Tibial nerve (tissue), 4 donors: Measurements from ENCODE around the gene PJVK. TPM values are rescaled to one million over a fixed set of nuclear protein-coding genes. Genes with fewer than 3 reads are reported as not detected.

Source experiments
- DNase-seq, 2 donors: peaks; one replicate each; pipeline ENCODE4 v3.0.0-alpha.2; 2019; ENCODE audit warnings: low spot score in 2 of 2
- H3K27ac ChIP-seq, 4 donors: fragments of 200-600 bp; sonication (generic) in 3 of 4; one replicate each; pipeline ENCODE4 v1.5.1; 2017 to 2019; ENCODE audit warnings: mild to moderate bottlenecking in 1 of 4
- H3K27me3 ChIP-seq, 2 donors: fragments of 200-600 bp; sonication (generic) in 1 of 2; one replicate each; pipeline versions ENCODE4 v1.5.1 to v1.6.0; 2017 to 2019
- H3K36me3 ChIP-seq, 3 donors: fragments of 200-600 bp; sonication (generic); one replicate each; pipeline ENCODE4 v1.5.1; 2018 to 2019
- H3K4me1 ChIP-seq, 4 donors: fragments of 200-600 bp; sonication (generic) in 3 of 4; one replicate each; pipeline ENCODE4 v1.5.1; 2017 to 2019
- H3K4me3 ChIP-seq, 4 donors: fragments of 200-600 bp; sonication (generic) in 3 of 4; one replicate each; pipeline ENCODE4 v1.5.1; 2017 to 2019; ENCODE audit warnings: mild to moderate bottlenecking in 1 of 4, moderate library complexity in 1 of 4
- H3K9me3 ChIP-seq, 4 donors: fragments of 200-600 bp; sonication (generic) in 3 of 4; one replicate each; pipeline ENCODE4 v1.5.1; 2017 to 2019
- EP300 ChIP-seq, 2 donors: sonication (generic); formaldehyde crosslinking; IDR thresholded peaks; one replicate each; pipeline ENCODE4 v1.6.1; 2017; ENCODE audit warnings: antibody characterized with exemption in 2 of 2, mild to moderate bottlenecking in 1 of 2
- POLR2A ChIP-seq, 2 donors: fragments of 450-650 bp; IDR thresholded peaks; one replicate each; pipeline ENCODE4 v1.6.1; 2017; ENCODE audit warnings: antibody characterized with exemption in 2 of 2, mild to moderate bottlenecking in 2 of 2, moderate library complexity in 2 of 2
- WGBS, 2 donors: methylation state at CpG; one replicate each; pipeline ENCODE4 v1.1.5; 2018; 5-methylcytosine and 5-hydroxymethylcytosine counted together
- total RNA-seq, 4 donors: library from RNA; depleted of rRNA; stranded (reverse); fragments of >200 nt; gene quantifications; one replicate each; pipeline ENCODE4 v1.1.0, GENCODE V29; 2016
- TF ChIP-seq, protein P1 (sequence below), 5 experiments: fragments of 200-600 bp in 3 of 5; fragments of 450-650 bp in 2 of 5; sonication (generic) in 3 of 5; IDR thresholded peaks; one replicate each; pipeline ENCODE4 v1.5.1; 2016 to 2019; ENCODE audit warnings: antibody characterized with exemption in 5 of 5, mild to moderate bottlenecking in 3 of 5, moderate library complexity in 2 of 5

Gene PJVK
- total RNA-seq, 4 donors from 2014 or later: 5.1 to 9.6 (median 6.8) TPM

DNA sequence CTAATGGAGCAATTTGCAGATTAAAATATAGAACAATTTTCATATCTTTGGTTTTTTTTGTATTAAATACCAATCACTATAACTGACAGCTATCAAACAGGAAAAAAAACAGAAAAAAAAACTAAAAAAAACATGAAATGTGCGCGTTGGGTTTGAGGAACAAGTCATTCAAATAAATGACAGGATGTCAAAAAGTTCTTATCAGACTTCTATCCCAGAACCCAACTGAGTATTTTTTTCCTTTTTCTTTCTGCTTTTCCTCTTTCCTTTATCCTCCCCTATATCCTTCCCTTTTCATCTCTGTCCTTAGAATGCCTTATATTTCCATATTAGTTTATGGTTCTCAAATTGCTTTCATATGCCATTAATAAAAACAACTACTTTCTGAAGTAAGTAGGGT lies 14.5 kb upstream of the PJVK start:
- no peaks in the 10 kb centered on the region for H3K4me1 ChIP-seq
- H3K4me3 ChIP-seq: no peak overlapping the region
- H3K27ac ChIP-seq: no peak overlapping the region
- H3K27me3 ChIP-seq: no peaks in the 10 kb centered on the region
- H3K9me3 ChIP-seq: no peaks in the 10 kb centered on the region
- DNase-seq: no peak
- H3K36me3 ChIP-seq: peaks cover 0 to 96% (median 10%) of the 10 kb centered on the region in 3 donors
- TF ChIP-seq EP300 (IDR thresholded peaks at IDR 0.05): no peak
- TF ChIP-seq POLR2A (IDR thresholded peaks at IDR 0.05): no peak
- TF ChIP-seq, protein P1, sequence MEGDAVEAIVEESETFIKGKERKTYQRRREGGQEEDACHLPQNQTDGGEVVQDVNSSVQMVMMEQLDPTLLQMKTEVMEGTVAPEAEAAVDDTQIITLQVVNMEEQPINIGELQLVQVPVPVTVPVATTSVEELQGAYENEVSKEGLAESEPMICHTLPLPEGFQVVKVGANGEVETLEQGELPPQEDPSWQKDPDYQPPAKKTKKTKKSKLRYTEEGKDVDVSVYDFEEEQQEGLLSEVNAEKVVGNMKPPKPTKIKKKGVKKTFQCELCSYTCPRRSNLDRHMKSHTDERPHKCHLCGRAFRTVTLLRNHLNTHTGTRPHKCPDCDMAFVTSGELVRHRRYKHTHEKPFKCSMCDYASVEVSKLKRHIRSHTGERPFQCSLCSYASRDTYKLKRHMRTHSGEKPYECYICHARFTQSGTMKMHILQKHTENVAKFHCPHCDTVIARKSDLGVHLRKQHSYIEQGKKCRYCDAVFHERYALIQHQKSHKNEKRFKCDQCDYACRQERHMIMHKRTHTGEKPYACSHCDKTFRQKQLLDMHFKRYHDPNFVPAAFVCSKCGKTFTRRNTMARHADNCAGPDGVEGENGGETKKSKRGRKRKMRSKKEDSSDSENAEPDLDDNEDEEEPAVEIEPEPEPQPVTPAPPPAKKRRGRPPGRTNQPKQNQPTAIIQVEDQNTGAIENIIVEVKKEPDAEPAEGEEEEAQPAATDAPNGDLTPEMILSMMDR (IDR thresholded peaks at IDR 0.05): no peak
- WGBS, 2 donors: 87 to 89% methylated on average over 2 of the region's 2 CpGs

DNA sequence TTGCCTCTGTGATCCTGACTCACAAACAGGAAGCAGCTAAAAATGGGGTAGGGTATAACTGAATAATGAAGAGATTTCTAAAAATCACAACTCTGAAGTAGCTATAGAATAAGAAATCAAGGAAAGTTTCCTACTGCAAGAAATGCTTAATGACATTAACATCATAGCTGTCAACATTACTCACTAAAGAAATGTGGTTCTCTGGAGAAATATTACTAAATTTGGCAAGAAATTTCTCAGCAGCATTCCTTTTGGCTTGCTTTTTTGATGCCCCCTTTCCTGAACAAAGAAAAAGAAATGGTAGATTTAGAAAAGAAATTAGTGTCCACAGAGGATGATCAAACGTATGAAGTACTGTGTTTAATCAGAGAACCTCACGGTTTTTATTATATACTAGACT lies 9.8 kb upstream of the PJVK start:
- H3K27ac ChIP-seq: no peak overlapping the region
- peaks cover 0 to 94% (median 14%) of the 10 kb centered on the region in 3 donors for H3K36me3 ChIP-seq
- no peak for DNase-seq
- no peaks in the 10 kb centered on the region for H3K4me1 ChIP-seq
- no peak for TF ChIP-seq EP300 (IDR thresholded peaks at IDR 0.05)
- no peak for TF ChIP-seq POLR2A (IDR thresholded peaks at IDR 0.05)
- TF ChIP-seq, protein P1 (IDR thresholded peaks at IDR 0.05): no peak
- no peaks in the 10 kb centered on the region for H3K27me3 ChIP-seq
- 85 to 87% methylated on average over 2 of the region's 2 CpGs for whole genome bisulfite sequencing, 2 donors
- H3K9me3 ChIP-seq: no peaks in the 10 kb centered on the region
- no peak overlapping the region for H3K4me3 ChIP-seq

DNA sequence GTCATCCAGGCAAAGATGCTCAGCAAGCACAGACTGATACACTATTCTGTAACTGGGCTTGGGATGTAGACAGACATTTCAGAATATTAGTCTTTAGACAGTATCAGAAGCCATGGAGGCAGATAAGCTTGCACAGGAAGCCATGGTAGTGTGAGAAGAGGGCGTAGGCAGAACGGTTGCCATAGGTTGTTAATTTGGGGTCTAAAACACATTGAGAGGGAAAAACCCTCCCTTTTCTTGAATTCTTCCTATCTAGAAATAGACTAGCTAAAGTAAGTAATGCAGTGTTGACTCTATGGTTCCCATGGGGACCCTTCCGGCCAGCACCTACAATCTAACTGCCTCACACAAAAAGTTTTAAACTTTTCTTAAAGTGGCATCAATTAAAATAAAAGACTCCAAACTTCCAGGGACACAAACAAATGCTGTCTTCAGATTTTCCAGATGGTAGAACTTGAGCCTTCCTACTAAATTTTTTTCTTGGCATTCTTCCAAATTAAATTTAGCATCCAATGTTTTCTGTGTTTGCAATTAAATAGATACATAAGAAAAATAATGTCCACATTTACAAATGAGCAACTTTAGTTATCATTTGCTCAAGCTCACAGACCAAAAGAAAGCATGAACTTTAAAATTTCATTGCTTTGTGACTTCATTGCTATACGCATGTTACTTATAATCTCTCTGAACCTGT lies 2.1 kb upstream of the PJVK start:
- H3K4me3 ChIP-seq: peak overlapping the region in 2 of 4 donors; percentile 78 to 99

DNA sequence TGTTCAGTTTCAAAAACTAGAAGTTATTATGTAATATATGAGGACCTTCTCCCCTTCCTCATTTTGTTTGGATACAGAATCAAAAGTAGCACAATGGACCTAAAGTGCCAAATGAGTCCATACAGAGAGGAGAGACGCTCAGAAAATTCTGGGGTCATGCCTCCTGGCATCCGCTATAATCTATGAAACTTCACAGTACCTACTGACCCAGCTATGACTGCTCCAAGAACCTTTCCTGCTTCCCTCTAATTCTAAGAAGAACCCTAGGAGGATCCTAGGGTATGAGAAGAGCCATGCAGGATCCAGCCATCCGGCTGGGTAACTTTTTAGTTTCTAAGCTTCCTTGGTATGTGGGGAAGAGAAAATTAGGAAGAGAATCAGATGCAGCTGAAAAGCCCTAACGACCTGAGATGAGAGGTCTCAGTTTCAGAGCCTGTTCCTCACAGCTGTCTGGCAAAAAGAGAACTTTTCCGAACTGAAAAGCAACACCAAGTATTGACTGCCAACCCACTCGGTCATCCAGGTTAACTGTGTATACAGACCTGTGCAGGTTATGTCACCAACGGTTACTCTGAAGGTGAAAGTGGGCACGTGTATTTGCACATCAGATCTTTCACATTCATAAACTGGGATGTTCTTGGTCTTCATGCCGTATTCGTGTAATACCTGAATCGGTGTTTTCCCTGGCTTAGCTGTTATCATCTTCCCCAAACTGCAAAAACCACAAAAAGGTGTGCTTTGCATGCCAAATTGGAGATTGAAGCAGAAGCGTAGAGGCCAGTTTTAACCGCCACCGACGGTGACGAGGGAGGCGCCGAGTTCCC lies 1.3 kb upstream of the PJVK start:
- no peak for DNase-seq
- TF ChIP-seq EP300 (IDR thresholded peaks at IDR 0.05) (no peak), POLR2A (IDR thresholded peaks at IDR 0.05) (no peak)
- TF ChIP-seq, protein P1 (IDR thresholded peaks at IDR 0.05): no peak
- peak overlapping the region; percentile 96 to 99 (median 98) for H3K27ac ChIP-seq
- H3K4me3 ChIP-seq: peak overlapping the region; percentile 78 to 99 (median 92)
- no peaks in the 10 kb centered on the region for H3K9me3 ChIP-seq
- 4 to 6% methylated on average over 16 to 18 of the region's 18 CpGs for WGBS, 2 donors
- peaks cover 0 to 32% (median 16%) of the 10 kb centered on the region in 4 donors for H3K4me1 ChIP-seq
- peaks cover 0 to 33% (median 6%) of the 10 kb centered on the region in 3 donors for H3K36me3 ChIP-seq
- no peaks in the 10 kb centered on the region for H3K27me3 ChIP-seq

More for the DNA sequence above, 2.1 kb upstream of the PJVK start:
- no peak for DNase-seq
- H3K27ac ChIP-seq: peak overlapping the region in 2 of 4 donors; percentile 96 to 99
- H3K4me1 ChIP-seq: peaks cover 0 to 32% (median 16%) of the 10 kb centered on the region in 4 donors
- TF ChIP-seq EP300 (IDR thresholded peaks at IDR 0.05) (no peak), POLR2A (IDR thresholded peaks at IDR 0.05) (no peak)
- TF ChIP-seq, protein P1 (IDR thresholded peaks at IDR 0.05): no peak
- WGBS, 2 donors: 41 to 61% methylated on average over 4 of the region's 4 CpGs
- peaks cover 0 to 38% (median 6%) of the 10 kb centered on the region in 3 donors for H3K36me3 ChIP-seq
- H3K9me3 ChIP-seq: no peaks in the 10 kb centered on the region
- no peaks in the 10 kb centered on the region for H3K27me3 ChIP-seq

DNA sequence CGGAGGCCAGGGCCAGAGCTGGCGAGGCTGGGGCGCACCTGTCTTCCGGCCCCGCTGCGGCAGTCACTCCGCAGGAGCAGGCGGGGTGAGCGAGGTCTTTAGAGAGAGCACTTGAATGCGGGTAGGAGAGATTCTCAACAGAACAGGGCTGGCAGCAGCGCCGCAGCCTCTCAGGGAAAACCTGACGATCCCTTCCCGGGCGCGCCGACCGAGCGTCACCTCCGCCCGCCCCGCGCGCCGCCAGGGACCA lies 729 bp upstream of the PJVK start:
- no peaks in the 10 kb centered on the region for H3K9me3 ChIP-seq
- H3K36me3 ChIP-seq: peaks cover 0 to 28% (median 6%) of the 10 kb centered on the region in 3 donors
- H3K4me1 ChIP-seq: peaks cover 0 to 32% (median 16%) of the 10 kb centered on the region in 4 donors
- no peaks in the 10 kb centered on the region for H3K27me3 ChIP-seq
- TF ChIP-seq POLR2A (IDR thresholded peaks at IDR 0.05) (no peak), EP300 (IDR thresholded peaks at IDR 0.05) (no peak)
- TF ChIP-seq, protein P1 (IDR thresholded peaks at IDR 0.05): no peak
- peak overlapping the region; percentile 96 to 99 (median 98) for H3K27ac ChIP-seq
- H3K4me3 ChIP-seq: peak overlapping the region; percentile 78 to 99 (median 92)
- DNase-seq: peak in 1 of 2 donors; percentile 30
- WGBS, 2 donors: 0% methylated on average over 6 to 9 of the region's 25 CpGs
